Lung microvascular endothelial cell (primary cell): ENCODE measurements around the gene RGP1. TPM values are rescaled to one million over a fixed set of nuclear protein-coding genes. Genes with fewer than 3 reads are reported as not detected.

Experiments
- DNase-seq, 2 donors: peaks; one replicate each; pipeline versions ENCODE4 v3.0.0 to v3.0.0-alpha.2; 2010; ENCODE audit warnings: low read depth in 2 of 2
- total RNA-seq: library from RNA; depleted of rRNA; stranded (reverse); fragments of >200 nt; gene quantifications from 2 replicates; pipeline ENCODE4 v1.2.1, GENCODE V29; 2014

The RGP1 gene
- total RNA-seq, 1 donor from 2014 or later, result 10.1 TPM

GRCh38 chr9:35718721-35719511 lies 30.2 kb upstream of the RGP1 start:
- no peak for DNase-seq

GRCh38 chr9:35719546-35719945 lies 29.5 kb upstream of the RGP1 start:
- no peak for DNase-seq

- no peak for DNase-seq
These were observed 25.7 kb upstream of the RGP1 start for GRCh38 chr9:35723426-35723825.

GRCh38 chr9:35723908-35724307 lies 25.2 kb upstream of the RGP1 start:
- DNase-seq, result no peak

GRCh38 chr9:35725362-35725761 lies 23.7 kb upstream of the RGP1 start:
- DNase-seq, result no peak

- DNase-seq, result peak; percentile 56 to 71
These were observed 22.2 kb upstream of the RGP1 start for GRCh38 chr9:35726931-35727330.

- DNase-seq, result peak in 1 of 2 donors; percentile 60
These were observed 21.4 kb upstream of the RGP1 start for GRCh38 chr9:35727676-35728040.

- DNase-seq, result peak; percentile 32 to 82
These were observed 20.8 kb upstream of the RGP1 start for GRCh38 chr9:35728041-35728971.

GRCh38 chr9:35729101-35729500 lies 20.0 kb upstream of the RGP1 start:
- DNase-seq, result no peak

- peak; percentile 61 to 73 for DNase-seq
These were observed 19.2 kb upstream of the RGP1 start for GRCh38 chr9:35729700-35730485.

- no peak for DNase-seq
These were observed 18.6 kb upstream of the RGP1 start for GRCh38 chr9:35730486-35730854.

- DNase-seq, result no peak
These were observed 17.5 kb upstream of the RGP1 start for GRCh38 chr9:35731415-35732184.

GRCh38 chr9:35732185-35732799 lies 16.8 kb upstream of the RGP1 start, which contains the start of the genes CREB3 and TLN1:
Gene CREB3, plus strand, starts transcription at chr9:35732666. Its CDS starts 107 bp downstream, at chr9:35732773.
Gene TLN1, minus strand, starts transcription at chr9:35732195. Its CDS starts 6,501 bp downstream, at chr9:35725694.
- peak; percentile 98 to 99 for DNase-seq

- DNase-seq, result peak; percentile 63 to 70
These were observed 16.1 kb upstream of the RGP1 start for GRCh38 chr9:35732800-35733541.

- DNase-seq, result no peak
These were observed 15.0 kb upstream of the RGP1 start for GRCh38 chr9:35734096-35734495.

- DNase-seq, result peak; percentile 80 to 88
These were observed 12.9 kb upstream of the RGP1 start for GRCh38 chr9:35736201-35736633.

GRCh38 chr9:35737143-35737542 lies 11.9 kb upstream of the RGP1 start:
- DNase-seq, result no peak

GRCh38 chr9:35738186-35738585 lies 10.9 kb upstream of the RGP1 start:
- DNase-seq, result no peak

- no peak for DNase-seq
These were observed 10.2 kb upstream of the RGP1 start for GRCh38 chr9:35738924-35739323.

- DNase-seq, result no peak
These were observed 8.8 kb upstream of the RGP1 start for GRCh38 chr9:35740243-35740642.
